GM20431 (cell line): ENCODE measurements around the gene DPT.
"Not testable (repeated sequence)": the region's sequence is repeated elsewhere in the genome, so short reads cannot be mapped to it uniquely, and the experiment has no call there.

Source experiments
- in situ Hi-C: fragments of 300-500 bp; cut with MseI, MboI; formaldehyde crosslinking; loops from one replicate; pipeline ENCODE4 v1.15.0; 2020; ENCODE audit warnings: low sequenced_read_pairs; ENCODE audit not compliant: unreplicated experiment

DPT gene

DNA sequence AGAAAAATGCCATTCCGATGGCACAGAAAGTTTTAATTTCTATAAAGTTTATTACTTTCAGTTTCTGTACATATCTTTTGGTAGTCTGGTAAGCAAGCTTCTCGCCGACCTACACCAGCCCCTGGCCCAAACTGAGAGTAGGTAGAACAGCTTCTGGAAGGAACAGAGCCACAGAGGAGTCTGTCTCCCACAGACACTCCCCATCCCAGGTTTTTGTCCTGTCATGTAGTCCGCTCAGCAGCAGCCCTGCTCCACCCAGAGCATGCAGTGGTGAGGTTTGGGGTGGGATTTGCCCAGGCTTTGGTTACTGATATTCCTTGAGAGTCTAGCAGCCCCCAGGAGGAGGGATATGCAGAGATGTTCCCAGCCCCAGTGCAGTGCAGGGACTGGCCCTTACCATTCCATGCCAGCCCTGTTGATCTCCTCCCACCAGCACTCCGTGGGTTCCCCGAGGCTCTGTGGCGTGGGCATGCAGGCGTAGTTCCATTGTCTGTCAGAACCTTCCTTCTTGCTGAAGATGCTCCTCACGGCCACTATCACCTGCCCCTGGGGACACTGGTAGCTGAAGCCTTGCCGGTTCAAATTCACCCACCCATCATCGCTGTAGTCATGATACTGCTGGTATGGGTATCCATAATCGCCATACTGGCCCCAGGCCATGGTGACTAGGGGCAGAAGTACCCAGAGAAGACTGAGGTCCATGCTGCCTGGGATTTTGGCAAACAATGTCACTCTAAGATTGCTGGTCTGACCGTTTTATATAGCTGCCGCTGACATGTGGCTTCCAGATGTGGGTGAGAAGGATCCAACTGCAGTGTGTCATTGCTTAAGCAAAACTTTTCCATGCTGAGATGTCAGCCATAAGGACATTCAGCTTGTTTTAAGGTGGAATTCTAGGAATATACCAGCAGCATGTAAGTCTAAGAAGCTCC lies at the start of gene DPT:
TSS of gene DPT (minus strand) at position 734 of the 932 bp plus-strand sequence. CDS start at position 702, 32 bp downstream.
- in situ Hi-C loops = no loop called here

- in situ Hi-C loops = no loop called here
Observed at GRCh38 chr1:168775366-168775765, 46.4 kb upstream of the DPT start.

GRCh38 chr1:168774241-168774640 lies 45.2 kb upstream of the DPT start:
- in situ Hi-C loops = no loop called here

GRCh38 chr1:168772428-168773060 lies 43.5 kb upstream of the DPT start:
- in situ Hi-C loops = no loop called here

- in situ Hi-C loops = no loop called here
Observed at GRCh38 chr1:168771104-168771630, 42.2 kb upstream of the DPT start.

DNA sequence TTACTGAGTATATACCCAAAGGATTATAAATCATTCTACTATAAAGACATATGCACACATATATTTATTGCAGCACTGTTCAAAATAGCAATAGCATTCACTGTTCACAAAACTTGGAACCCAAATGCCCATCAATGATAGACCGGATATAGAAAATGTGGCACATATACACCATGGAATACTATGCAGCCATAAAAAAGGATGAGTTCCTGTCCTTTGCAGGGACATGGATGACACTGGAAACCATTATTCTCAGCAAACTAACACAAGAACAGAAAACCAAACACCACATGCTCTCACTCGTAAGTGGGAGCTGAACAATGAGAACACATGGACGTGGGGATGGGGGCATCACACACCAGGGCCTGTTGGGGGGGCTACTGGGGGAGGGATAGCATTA lies 40.9 kb upstream of the DPT start:
- in situ Hi-C loops = not testable (repeated sequence)

- in situ Hi-C loops = no loop called here
Observed at GRCh38 chr1:168767894-168768584, 39.0 kb upstream of the DPT start.

DNA sequence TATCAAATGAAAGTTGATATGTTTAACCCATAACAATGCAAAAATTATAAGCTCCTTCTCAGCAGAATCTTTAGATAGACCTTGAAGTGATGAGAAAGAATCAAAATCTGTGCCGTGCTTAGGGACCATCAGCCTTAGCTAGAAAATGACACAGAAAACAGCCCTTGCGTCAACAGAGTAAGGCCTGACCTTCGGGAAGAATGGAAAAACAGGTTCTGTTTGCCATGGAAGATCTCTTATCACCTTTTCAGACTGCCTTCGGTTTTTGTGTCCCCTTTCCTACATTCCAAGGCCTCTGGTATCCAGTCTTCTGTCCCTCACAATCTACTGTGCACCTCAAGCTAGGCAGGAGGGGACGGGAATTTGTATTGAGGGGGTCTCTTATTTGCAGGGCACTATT lies 37.6 kb upstream of the DPT start:
- in situ Hi-C loops = no loop called here

GRCh38 chr1:168763031-168763430 lies 34.0 kb upstream of the DPT start:
- in situ Hi-C loops = no loop called here

DNA sequence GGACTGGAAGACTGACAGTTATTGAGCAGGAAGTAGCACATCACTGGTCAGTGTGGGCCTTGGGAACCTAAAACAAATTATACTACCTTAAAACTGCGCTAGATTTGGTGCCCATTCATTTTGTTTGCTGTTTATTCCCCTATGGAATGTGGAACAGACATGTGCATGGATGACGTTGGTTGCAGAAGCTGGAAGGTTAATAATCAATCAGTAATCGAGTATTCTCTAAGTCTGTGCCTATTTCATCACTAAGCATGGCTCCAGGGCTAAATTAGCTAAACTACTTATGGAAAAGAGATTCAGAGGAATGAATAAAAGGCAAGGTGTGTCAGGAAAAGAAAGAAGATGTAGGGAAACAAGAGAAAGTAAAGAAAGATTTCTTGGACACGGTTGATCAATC lies 33.5 kb upstream of the DPT start:
- in situ Hi-C loops = no loop called here

DNA sequence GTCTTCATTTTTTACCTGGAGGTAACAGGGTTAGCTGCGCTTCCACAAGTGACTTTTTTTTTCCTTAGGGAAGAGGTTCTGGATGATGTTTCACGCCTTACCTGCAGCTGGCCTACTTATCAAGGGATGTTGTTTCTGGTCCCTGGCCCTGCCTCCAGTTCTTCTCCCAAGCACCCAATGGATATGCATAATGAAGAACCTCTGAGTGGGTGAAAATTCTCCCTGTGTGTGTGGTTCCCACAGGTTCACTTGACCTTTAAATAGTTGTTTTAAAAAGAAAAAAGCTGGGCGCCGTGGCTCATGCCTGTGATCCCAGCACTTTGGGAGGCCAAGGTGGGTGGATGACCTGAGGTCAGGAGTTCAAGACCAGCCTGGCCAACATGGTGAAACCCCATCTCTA lies 31.8 kb upstream of the DPT start:
- in situ Hi-C loops = no loop called here

GRCh38 chr1:168760241-168760640 lies 31.2 kb upstream of the DPT start:
- in situ Hi-C loops = no loop called here

DNA sequence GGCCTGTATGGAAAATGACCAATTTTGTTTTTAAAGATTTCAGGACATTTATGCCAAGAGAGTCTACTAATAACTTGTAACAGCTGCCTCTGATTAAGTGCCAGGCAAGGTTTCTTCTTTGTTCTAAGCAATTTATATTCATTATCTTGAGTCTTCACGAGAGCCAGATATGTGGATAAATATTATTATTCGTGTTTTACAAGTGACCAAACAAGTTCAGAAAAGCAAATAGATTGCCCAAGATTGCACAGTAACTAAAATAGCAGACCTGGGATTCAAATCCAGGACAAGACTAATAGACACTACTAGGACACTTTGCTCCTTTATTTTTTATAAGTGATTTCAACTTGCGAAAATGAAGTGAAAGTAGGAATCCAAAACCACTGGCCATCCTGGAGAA lies 30.1 kb upstream of the DPT start:
- in situ Hi-C loops = no loop called here

- in situ Hi-C loops = no loop called here
Observed at GRCh38 chr1:168758503-168758902, 29.5 kb upstream of the DPT start.

DNA sequence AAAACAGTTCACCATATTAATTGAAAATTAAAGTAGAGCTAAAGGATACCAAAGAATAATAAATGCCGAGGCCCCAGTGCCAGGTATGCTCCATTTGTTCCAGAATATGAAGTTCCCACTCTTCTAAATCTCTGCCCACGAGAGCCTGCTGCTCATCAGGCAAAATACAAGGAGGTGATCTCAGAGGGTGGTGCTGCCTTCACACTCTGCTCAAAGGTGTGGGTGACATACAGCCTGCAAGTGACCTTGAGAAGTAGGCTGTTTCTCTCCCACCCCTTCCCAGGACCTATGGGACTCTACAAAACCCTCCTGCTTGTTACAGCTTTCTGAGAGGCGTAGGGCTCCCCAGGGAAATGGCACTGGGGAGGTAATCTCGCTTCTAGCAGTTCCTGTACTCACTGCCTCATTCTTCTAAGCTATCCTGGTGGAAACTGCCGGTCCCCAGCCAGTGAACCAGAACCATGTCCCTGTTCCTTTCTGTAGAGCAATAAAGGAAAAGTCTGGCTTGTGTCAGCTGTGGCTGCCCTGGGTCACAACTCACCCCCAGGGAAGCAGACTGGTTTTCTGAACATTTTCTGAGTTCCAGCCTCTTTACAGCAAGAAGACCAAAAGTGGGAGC lies 26.9 kb upstream of the DPT start:
- in situ Hi-C loops = no loop called here

- in situ Hi-C loops = no loop called here
Observed at GRCh38 chr1:168752171-168752832, 23.3 kb upstream of the DPT start.

- in situ Hi-C loops = no loop called here
Observed at GRCh38 chr1:168751195-168751650, 22.2 kb upstream of the DPT start.

- in situ Hi-C loops = no loop called here
Observed at GRCh38 chr1:168742994-168743650, 14.1 kb upstream of the DPT start.

DNA sequence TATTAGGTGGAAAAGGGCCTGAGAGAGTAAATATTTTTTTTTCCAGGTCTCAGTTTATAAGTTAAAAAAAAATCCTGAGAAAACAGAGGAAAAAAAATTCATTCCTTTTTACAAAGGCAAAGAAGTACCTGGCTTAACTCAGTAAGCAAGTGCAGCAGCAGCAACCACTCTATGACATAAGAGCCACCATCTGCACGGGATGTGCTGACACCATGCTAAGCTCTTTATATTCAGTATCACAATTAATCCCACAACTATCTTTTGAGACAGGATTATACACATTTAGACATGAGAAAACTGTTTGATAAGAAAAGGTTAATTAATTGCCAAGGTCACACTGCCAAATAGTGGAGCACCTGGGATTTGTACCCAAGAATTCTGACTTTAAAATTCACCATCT lies 13.4 kb upstream of the DPT start:
- in situ Hi-C loops = no loop called here
